GM12878 (cell line): ENCODE measurements around the gene AGMAT. TPM values are rescaled to one million over a fixed set of nuclear protein-coding genes. Genes with fewer than 3 reads are reported as not detected.
A peak's percentile ranks its signal among the peaks of the same experiment; 100 is the strongest.

Experiments
- ATF7 ChIP-seq: fragments of 450-650 bp; IDR thresholded peaks from 2 replicates; pipeline ENCODE4 v1.6.1; 2016; ENCODE audit warnings: low read depth, mild to moderate bottlenecking
- CEBPZ ChIP-seq: fragments of 150-350 bp; IDR thresholded peaks from 2 replicates; pipeline ENCODE4 v1.6.1; 2016; ENCODE audit warnings: low read depth, low read length
- CREM ChIP-seq: IDR thresholded peaks from 2 replicates; pipeline ENCODE4 v1.6.1; 2014; ENCODE audit warnings: antibody characterized with exemption, low read depth
- GABPA ChIP-seq: IDR thresholded peaks from 2 replicates; pipeline ENCODE4 v1.6.1; 2014; ENCODE audit warnings: antibody characterized with exemption, low read depth, mild to moderate bottlenecking, inconsistent platforms
- IKZF2 ChIP-seq, 2 experiments: fragments of 450-650 bp; IDR thresholded peaks; 2 replicates each; pipeline ENCODE4 v1.6.1; 2017; ENCODE audit warnings: mild to moderate bottlenecking in 2 of 2, moderate library complexity in 2 of 2
- KDM1A ChIP-seq: fragments of 200-600 bp; sonication (generic); IDR thresholded peaks from 2 replicates; pipeline ENCODE4 v1.6.1; 2016; ENCODE audit warnings: borderline replicate concordance
- NR2C1 ChIP-seq: fragments of 450-650 bp; IDR thresholded peaks from 2 replicates; pipeline ENCODE4 v1.6.1; 2017; ENCODE audit warnings: antibody characterized with exemption, mild to moderate bottlenecking, moderate library complexity
- PML ChIP-seq: IDR thresholded peaks from 2 replicates; pipeline ENCODE4 v1.6.1; 2012; ENCODE audit warnings: low read length, inconsistent platforms
- POLR2AphosphoS5 ChIP-seq: IDR thresholded peaks from 2 replicates; pipeline ENCODE4 v1.6.1; 2011; ENCODE audit warnings: mild to moderate bottlenecking, low read length, inconsistent platforms
- PRDM15 ChIP-seq: fragments of 450-650 bp; formaldehyde crosslinking; IDR thresholded peaks from 2 replicates; pipeline ENCODE4 v1.4.0; 2020; ENCODE audit warnings: mild to moderate bottlenecking, moderate library complexity
- RELA ChIP-seq: fragments of 450-650 bp; IDR thresholded peaks from 2 replicates; pipeline ENCODE4 v1.8.0; 2014; ENCODE audit warnings: borderline replicate concordance; ENCODE audit not compliant: partially characterized antibody
- REST ChIP-seq: IDR thresholded peaks from 2 replicates; pipeline ENCODE4 v1.6.1; 2012; ENCODE audit warnings: mild to moderate bottlenecking, low read depth, low read length
- SIN3A ChIP-seq: IDR thresholded peaks from 2 replicates; pipeline ENCODE4 v1.6.1; 2012; ENCODE audit warnings: low read depth, low read length, improper control_type of control experiment
- SP1 ChIP-seq: IDR thresholded peaks from one replicate; pipeline ENCODE4 v1.6.1; 2011; ENCODE audit warnings: low read depth, low read length
- SPI1 ChIP-seq: IDR thresholded peaks from 2 replicates; pipeline ENCODE4 v1.6.1; 2011; ENCODE audit warnings: low read depth, mild to moderate bottlenecking, low read length, moderate library complexity, borderline replicate concordance; ENCODE audit not compliant: insufficient read depth
- STAT1 ChIP-seq: fragments of 450-650 bp; conservative IDR thresholded peaks from 2 replicates; pipeline ENCODE4 v1.6.1; 2014; ENCODE audit warnings: antibody characterized with exemption, mild to moderate bottlenecking
- TARDBP ChIP-seq: IDR thresholded peaks from 2 replicates; pipeline ENCODE4 v1.6.1; 2016; ENCODE audit warnings: borderline replicate concordance
- TCF12 ChIP-seq: IDR thresholded peaks from 2 replicates; pipeline ENCODE4 v1.6.1; 2011; ENCODE audit warnings: low read depth, mild to moderate bottlenecking, low read length
- ZNF24 ChIP-seq: fragments of 450-650 bp; IDR thresholded peaks from 2 replicates; pipeline ENCODE4 v1.6.1; 2017; ENCODE audit warnings: antibody characterized with exemption, mild to moderate bottlenecking
- polyA plus RNA-seq, 11 experiments: library from polyadenylated mRNA; depleted of rRNA in 4 of 11; unstranded in 6 of 11; stranded (reverse) in 5 of 11; fragments of >200 nt; fragmentation: Nextera tagmentation in 4 of 11; fragmentation: Illumina TruSeq in 1 of 11; extraction: Ambion mirVana in 4 of 11; extraction: Trizol in 1 of 11; gene quantifications; 1 replicate in 1 of 11; 2 replicates in 10 of 11; pipeline versions ENCODE4 v1.2.1 to v1.2.3, GENCODE V29; 2011 to 2016; ENCODE audit warnings: inconsistent platforms in 2 of 11, missing spikeins in 2 of 11, low read depth in 1 of 11
- total RNA-seq, 4 experiments: library from RNA; depleted of rRNA in 3 of 4; stranded (reverse); fragments of >200 nt in 3 of 4; fragmentation: Illumina TruSeq in 1 of 4; extraction: Trizol in 1 of 4; gene quantifications; 2 replicates each; pipeline versions ENCODE4 v1.2.1 to v1.2.3, GENCODE V29; 2013 to 2021

The AGMAT gene
- total and polyA plus RNA-seq, 10 of the 15 experiments (the other 5 are each of a cell fraction or from before 2014, with no cell fraction given) = 0.47 to 7.9 (median 4.7) TPM

- 0 out of 2 replicates have a peak, but pooled peaks have one; percentile 5 for TF ChIP-seq CREM
- no peak for TF ChIP-seq NR2C1
- TF ChIP-seq TCF12 = no peak
- TF ChIP-seq ATF7 = 0 out of 2 replicates have a peak, but pooled peaks have one; percentile 12
- no peak for TF ChIP-seq ZNF24
- no peak for TF ChIP-seq KDM1A
- no peak for TF ChIP-seq GABPA
- TF ChIP-seq STAT1 = no peak
- peak; percentile 89 for TF ChIP-seq SP1
- no peak for TF ChIP-seq PML
- TF ChIP-seq CEBPZ = no peak
- peak; percentile 56; the same call in 1 of the 2 replicates for TF ChIP-seq TARDBP
- TF ChIP-seq PRDM15 (CRISPR knock-in tag) = no peak
- TF ChIP-seq SPI1 = no peak
- peak; percentile 89 for TF ChIP-seq RELA
- TF ChIP-seq REST = no peak
- TF ChIP-seq IKZF2 (IDR thresholded peaks at IDR 0.05) = 0 out of 4 replicates have a peak, but pooled peaks of 1 of the 2 experiments have one; percentile 24
- no peak for TF ChIP-seq SIN3A
- TF ChIP-seq POLR2AphosphoS5 = peak; percentile 65
These were observed 18.5 kb upstream of the AGMAT start (continued) for GRCh38 chr1:15603050-15603965.
